ENCODE measurements around the gene CALN1. TPM values are rescaled to one million over a fixed set of nuclear protein-coding genes. Genes with fewer than 3 reads are reported as not detected.

CALN1 gene
- total and polyA plus RNA-seq, 2 experiments from 2014 or later, result 7.6 to 14.5 TPM

- H3K27me3 Mint-ChIP-seq (ENCODE audit: insufficient read depth, low read depth, poor library complexity), result peaks cover 2% of the 10 kb centered on the region
- H3K9me3 Mint-ChIP-seq, result peaks cover 15% of the 10 kb centered on the region
- no peaks in the 10 kb centered on the region for H3K4me1 Mint-ChIP-seq
- ATAC-seq (no peak), DNase-seq (ENCODE audit: low spot score) (no peak)
- H3K79me2 ChIP-seq (replicated peaks; ENCODE audit: insufficient read depth), result no peaks in the 10 kb centered on the region
- H3K27ac ChIP-seq (ENCODE audit: low read depth), result no peak overlapping the region
- H3K9me2 ChIP-seq (ENCODE audit: insufficient read depth), result no peaks in the 10 kb centered on the region
- no peak overlapping the region for H3K27ac Mint-ChIP-seq
- no peaks in the 10 kb centered on the region for H3F3A ChIP-seq (replicated peaks; ENCODE audit: low read depth)
- H3K36me3 Mint-ChIP-seq (ENCODE audit: low read depth), result peaks cover 18% of the 10 kb centered on the region
- H3K4me3 Mint-ChIP-seq, result no peak overlapping the region
- H4K20me1 ChIP-seq (replicated peaks; ENCODE audit: insufficient read depth), result no peaks in the 10 kb centered on the region
- TF ChIP-seq REST (IDR thresholded peaks at IDR 0.05; ENCODE audit: unreplicated experiment), result no peak
- no peak for TF ChIP-seq CREB1 (CRISPR knock-in tag; IDR thresholded peaks at IDR 0.05; ENCODE audit: low read depth)
- TF ChIP-seq ETS1 (IDR thresholded peaks at IDR 0.05), result no peak
- TF ChIP-seq JUNB (IDR thresholded peaks at IDR 0.05; ENCODE audit: unreplicated experiment), result no peak
- TF ChIP-seq STAT1 (IDR thresholded peaks at IDR 0.05; ENCODE audit: unreplicated experiment), result no peak
- TF ChIP-seq, protein P1, sequence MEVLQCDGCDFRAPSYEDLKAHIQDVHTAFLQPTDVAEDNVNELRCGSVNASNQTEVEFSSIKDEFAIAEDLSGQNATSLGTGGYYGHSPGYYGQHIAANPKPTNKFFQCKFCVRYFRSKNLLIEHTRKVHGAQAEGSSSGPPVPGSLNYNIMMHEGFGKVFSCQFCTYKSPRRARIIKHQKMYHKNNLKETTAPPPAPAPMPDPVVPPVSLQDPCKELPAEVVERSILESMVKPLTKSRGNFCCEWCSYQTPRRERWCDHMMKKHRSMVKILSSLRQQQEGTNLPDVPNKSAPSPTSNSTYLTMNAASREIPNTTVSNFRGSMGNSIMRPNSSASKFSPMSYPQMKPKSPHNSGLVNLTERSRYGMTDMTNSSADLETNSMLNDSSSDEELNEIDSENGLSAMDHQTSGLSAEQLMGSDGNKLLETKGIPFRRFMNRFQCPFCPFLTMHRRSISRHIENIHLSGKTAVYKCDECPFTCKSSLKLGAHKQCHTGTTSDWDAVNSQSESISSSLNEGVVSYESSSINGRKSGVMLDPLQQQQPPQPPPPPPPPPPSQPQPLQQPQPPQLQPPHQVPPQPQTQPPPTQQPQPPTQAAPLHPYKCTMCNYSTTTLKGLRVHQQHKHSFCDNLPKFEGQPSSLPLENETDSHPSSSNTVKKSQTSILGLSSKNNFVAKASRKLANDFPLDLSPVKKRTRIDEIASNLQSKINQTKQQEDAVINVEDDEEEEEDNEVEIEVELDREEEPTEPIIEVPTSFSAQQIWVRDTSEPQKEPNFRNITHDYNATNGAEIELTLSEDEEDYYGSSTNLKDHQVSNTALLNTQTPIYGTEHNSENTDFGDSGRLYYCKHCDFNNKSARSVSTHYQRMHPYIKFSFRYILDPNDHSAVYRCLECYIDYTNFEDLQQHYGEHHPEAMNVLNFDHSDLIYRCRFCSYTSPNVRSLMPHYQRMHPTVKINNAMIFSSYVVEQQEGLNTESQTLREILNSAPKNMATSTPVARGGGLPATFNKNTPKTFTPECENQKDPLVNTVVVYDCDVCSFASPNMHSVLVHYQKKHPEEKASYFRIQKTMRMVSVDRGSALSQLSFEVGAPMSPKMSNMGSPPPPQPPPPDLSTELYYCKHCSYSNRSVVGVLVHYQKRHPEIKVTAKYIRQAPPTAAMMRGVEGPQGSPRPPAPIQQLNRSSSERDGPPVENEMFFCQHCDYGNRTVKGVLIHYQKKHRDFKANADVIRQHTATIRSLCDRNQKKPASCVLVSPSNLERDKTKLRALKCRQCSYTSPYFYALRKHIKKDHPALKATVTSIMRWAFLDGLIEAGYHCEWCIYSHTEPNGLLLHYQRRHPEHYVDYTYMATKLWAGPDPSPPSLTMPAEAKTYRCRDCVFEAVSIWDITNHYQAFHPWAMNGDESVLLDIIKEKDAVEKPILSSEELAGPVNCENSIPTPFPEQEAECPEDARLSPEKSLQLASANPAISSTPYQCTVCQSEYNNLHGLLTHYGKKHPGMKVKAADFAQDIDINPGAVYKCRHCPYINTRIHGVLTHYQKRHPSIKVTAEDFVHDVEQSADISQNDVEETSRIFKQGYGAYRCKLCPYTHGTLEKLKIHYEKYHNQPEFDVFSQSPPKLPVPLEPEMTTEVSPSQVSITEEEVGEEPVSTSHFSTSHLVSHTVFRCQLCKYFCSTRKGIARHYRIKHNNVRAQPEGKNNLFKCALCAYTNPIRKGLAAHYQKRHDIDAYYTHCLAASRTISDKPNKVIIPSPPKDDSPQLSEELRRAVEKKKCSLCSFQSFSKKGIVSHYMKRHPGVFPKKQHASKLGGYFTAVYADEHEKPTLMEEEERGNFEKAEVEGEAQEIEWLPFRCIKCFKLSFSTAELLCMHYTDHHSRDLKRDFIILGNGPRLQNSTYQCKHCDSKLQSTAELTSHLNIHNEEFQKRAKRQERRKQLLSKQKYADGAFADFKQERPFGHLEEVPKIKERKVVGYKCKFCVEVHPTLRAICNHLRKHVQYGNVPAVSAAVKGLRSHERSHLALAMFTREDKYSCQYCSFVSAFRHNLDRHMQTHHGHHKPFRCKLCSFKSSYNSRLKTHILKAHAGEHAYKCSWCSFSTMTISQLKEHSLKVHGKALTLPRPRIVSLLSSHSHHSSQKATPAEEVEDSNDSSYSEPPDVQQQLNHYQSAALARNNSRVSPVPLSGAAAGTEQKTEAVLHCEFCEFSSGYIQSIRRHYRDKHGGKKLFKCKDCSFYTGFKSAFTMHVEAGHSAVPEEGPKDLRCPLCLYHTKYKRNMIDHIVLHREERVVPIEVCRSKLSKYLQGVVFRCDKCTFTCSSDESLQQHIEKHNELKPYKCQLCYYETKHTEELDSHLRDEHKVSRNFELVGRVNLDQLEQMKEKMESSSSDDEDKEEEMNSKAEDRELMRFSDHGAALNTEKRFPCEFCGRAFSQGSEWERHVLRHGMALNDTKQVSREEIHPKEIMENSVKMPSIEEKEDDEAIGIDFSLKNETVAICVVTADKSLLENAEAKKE (CRISPR knock-in tag; IDR thresholded peaks at IDR 0.05), result no peak
- TF ChIP-seq NANOG (IDR thresholded peaks at IDR 0.05; ENCODE audit: borderline replicate concordance), result no peak
- TF ChIP-seq EZH2phosphoT487 (IDR thresholded peaks at IDR 0.05; ENCODE audit: unreplicated experiment), result no peak
- no peak for TF ChIP-seq POLR2AphosphoS5 (IDR thresholded peaks at IDR 0.05; ENCODE audit: low read depth)
- no peak for TF ChIP-seq ZNF114 (CRISPR knock-in tag; IDR thresholded peaks at IDR 0.05)
- no peak for TF ChIP-seq EZH2 (IDR thresholded peaks at IDR 0.05; ENCODE audit: low read depth, unreplicated experiment)
- TF ChIP-seq CTCF (conservative IDR thresholded peaks at IDR 0.05; ENCODE audit: low read depth in 2 of 2), result no peak
- TF ChIP-seq ZNF331 (CRISPR knock-in tag; IDR thresholded peaks at IDR 0.05; ENCODE audit: low read depth), result no peak
- no peak overlapping the region for H3K4me3 ChIP-seq
- no peak overlapping the region for H2AFZ ChIP-seq
- no peaks in the 10 kb centered on the region for H3K27me3 ChIP-seq (ENCODE audit: insufficient read depth)
- no peak overlapping the region for H3K4me2 ChIP-seq
- no peaks in the 10 kb centered on the region for H3K4me1 ChIP-seq (ENCODE audit: insufficient read depth)
- H3K36me3 ChIP-seq (ENCODE audit: insufficient read depth), result no peaks in the 10 kb centered on the region
Measured at GRCh38 chr7:71793251-71793650, 618.9 kb downstream of the CALN1 start.

All from GM23338 (cell line).